ENCODE measurements around the gene CAB39.

DNA sequence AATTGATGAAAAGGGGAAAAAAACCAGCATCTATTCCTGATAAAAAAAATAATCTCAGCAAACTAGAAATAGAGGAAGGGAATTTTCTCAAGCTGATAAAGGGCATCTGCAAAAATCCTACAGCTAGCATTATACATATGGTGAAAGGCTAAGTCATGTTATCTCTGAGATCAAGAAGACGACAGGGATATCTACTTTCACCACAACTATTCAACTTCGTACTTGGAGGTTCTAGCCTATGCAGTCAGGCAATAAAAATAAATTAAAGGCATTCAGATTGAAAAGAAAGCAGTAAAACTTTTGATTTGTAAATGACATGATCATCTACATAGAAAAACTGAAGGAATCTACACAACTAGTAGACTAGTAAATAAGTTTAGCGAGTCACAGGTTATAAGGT is 58.2 kb downstream of the CAB39 start:
- TF ChIP-seq, protein P1, sequence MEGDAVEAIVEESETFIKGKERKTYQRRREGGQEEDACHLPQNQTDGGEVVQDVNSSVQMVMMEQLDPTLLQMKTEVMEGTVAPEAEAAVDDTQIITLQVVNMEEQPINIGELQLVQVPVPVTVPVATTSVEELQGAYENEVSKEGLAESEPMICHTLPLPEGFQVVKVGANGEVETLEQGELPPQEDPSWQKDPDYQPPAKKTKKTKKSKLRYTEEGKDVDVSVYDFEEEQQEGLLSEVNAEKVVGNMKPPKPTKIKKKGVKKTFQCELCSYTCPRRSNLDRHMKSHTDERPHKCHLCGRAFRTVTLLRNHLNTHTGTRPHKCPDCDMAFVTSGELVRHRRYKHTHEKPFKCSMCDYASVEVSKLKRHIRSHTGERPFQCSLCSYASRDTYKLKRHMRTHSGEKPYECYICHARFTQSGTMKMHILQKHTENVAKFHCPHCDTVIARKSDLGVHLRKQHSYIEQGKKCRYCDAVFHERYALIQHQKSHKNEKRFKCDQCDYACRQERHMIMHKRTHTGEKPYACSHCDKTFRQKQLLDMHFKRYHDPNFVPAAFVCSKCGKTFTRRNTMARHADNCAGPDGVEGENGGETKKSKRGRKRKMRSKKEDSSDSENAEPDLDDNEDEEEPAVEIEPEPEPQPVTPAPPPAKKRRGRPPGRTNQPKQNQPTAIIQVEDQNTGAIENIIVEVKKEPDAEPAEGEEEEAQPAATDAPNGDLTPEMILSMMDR (IDR thresholded peaks at IDR 0.05): no peak
- TF ChIP-seq POLR2A (IDR thresholded peaks at IDR 0.05) (no peak), POLR2AphosphoS5 (IDR thresholded peaks at IDR 0.05) (no peak)
